ENCODE data around the gene ZNF575.

Gene ZNF575

GRCh38 chr19:43569657-43570056 lies 36.7 kb downstream of the ZNF575 start:
- H3K4me3 ChIP-seq (ENCODE audit: control insufficient read depth, low read depth, low read length) = no peak overlapping the region
- TF ChIP-seq CTCF (conservative IDR thresholded peaks at IDR 0.05; ENCODE audit: control insufficient read depth, insufficient read depth, low read depth, low read length) = no peak
- no peak for DNase-seq (ENCODE audit: low read depth)

- TF ChIP-seq CTCF (conservative IDR thresholded peaks at IDR 0.05; ENCODE audit: control insufficient read depth, insufficient read depth, low read depth, low read length) = no peak
Measured at GRCh38 chr19:43570174-43570791, 37.3 kb downstream of the ZNF575 start.

GRCh38 chr19:43572171-43572588 lies 39.2 kb downstream of the ZNF575 start:
- TF ChIP-seq CTCF (conservative IDR thresholded peaks at IDR 0.05; ENCODE audit: control insufficient read depth, insufficient read depth, low read depth, low read length) = no peak
- DNase-seq (ENCODE audit: low read depth) = no peak

More at GRCh38 chr19:43570174-43570791, 37.3 kb downstream of the ZNF575 start:
- no peak for DNase-seq (ENCODE audit: low read depth)
- H3K4me3 ChIP-seq (ENCODE audit: control insufficient read depth, low read depth, low read length) = no peak overlapping the region

GRCh38 chr19:43574424-43575155 lies 41.6 kb downstream of the ZNF575 start:
- H3K4me3 ChIP-seq (ENCODE audit: control insufficient read depth, low read depth, low read length) = peak overlapping the region; percentile 97
- peak; percentile 55 for DNase-seq (ENCODE audit: low read depth)

More at GRCh38 chr19:43572171-43572588, 39.2 kb downstream of the ZNF575 start:
- no peak overlapping the region for H3K4me3 ChIP-seq (ENCODE audit: control insufficient read depth, low read depth, low read length)

GRCh38 chr19:43575156-43575950 lies 42.4 kb downstream of the ZNF575 start, which contains the start of the genes PINLYP and XRCC1:
Gene PINLYP, plus strand, starts transcription at chr19:43575801. Its CDS starts 1,391 bp downstream, at chr19:43577192.
Gene XRCC1, minus strand, starts transcription at chr19:43575527. Its CDS starts 69 bp downstream, at chr19:43575458.
- DNase-seq (ENCODE audit: low read depth) = peak; percentile 98
- TF ChIP-seq CTCF (conservative IDR thresholded peaks at IDR 0.05; ENCODE audit: control insufficient read depth, insufficient read depth, low read depth, low read length) = no peak
- peak within 1 kb of the TSS; percentile 97 for H3K4me3 ChIP-seq (ENCODE audit: control insufficient read depth, low read depth, low read length)

More at GRCh38 chr19:43574424-43575155, 41.6 kb downstream of the ZNF575 start:
- TF ChIP-seq CTCF (conservative IDR thresholded peaks at IDR 0.05; ENCODE audit: control insufficient read depth, insufficient read depth, low read depth, low read length) = no peak
